Measurements from ENCODE around the gene FAM13A.

Gene FAM13A

DNA sequence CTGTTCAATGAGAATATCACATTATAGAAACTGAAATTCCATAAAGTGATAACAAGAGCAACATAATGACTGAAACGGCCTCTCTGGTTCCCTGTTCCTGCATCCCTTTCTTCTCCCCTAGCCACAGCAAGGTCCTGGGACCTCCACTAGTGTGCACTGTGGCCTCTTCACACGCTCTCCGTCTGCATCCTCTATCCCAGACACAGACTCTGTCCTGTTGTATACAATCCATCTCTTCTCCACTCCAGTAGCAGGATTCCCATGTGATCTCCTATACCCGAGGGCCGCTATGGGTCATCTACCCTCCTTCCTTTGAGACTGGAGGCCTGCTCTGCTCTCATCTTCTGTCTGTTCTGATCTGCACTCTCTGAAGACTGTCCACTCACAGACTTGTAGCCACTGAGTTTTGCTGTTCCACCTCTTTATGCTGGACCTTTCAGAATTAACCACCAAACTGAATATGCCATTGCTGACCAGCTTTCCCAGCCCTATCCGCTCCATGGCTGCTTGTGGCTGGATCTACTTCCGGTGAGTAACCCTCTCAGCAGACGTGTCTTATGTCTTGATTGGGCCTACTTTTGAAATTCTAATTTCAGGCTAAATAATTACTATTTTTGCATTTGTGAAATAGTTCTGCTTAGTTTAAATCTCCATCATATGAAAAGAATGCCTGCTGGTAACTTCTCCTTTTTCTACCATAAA lies 254.2 kb downstream of the FAM13A start:
- no peaks in the 10 kb centered on the region for H3K9me2 ChIP-seq (replicated peaks; ENCODE audit: insufficient read depth, low read length)
- H3K79me2 ChIP-seq (ENCODE audit: low read length): no peaks in the 10 kb centered on the region
- H3K27me3 ChIP-seq (replicated peaks; ENCODE audit: insufficient read depth, low read length): no peaks in the 10 kb centered on the region
- no peak for DNase-seq
- H3K27ac ChIP-seq (ENCODE audit: low read length): no peak overlapping the region
- TF ChIP-seq EZH2 (optimal IDR thresholded peaks at IDR 0.05; ENCODE audit: low read depth, low read length) (no peak), CTCF (IDR thresholded peaks at IDR 0.05; ENCODE audit: low read length) (no peak), EZH2phosphoT487 (IDR thresholded peaks at IDR 0.05; ENCODE audit: low read length) (no peak)
- H3K9me3 ChIP-seq (replicated peaks; ENCODE audit: insufficient read depth, low read length): no peaks in the 10 kb centered on the region
- no peak overlapping the region for H3K9ac ChIP-seq (ENCODE audit: low read length)
- H3K4me3 ChIP-seq (ENCODE audit: low read length): no peak overlapping the region
- no peaks in the 10 kb centered on the region for H4K20me1 ChIP-seq (ENCODE audit: insufficient read depth, low read length)
- H3K4me2 ChIP-seq (ENCODE audit: low read depth, low read length): no peak overlapping the region
- H3K4me1 ChIP-seq (ENCODE audit: low read length): 0 out of 2 replicates have a peak, but pooled peaks cover 5% of the 10 kb centered on the region
- no peaks in the 10 kb centered on the region for H3K36me3 ChIP-seq (replicated peaks; ENCODE audit: insufficient read depth, low read length)
- H3F3A ChIP-seq (ENCODE audit: insufficient read depth, low read length): no peaks in the 10 kb centered on the region
- no peak overlapping the region for H2AFZ ChIP-seq (ENCODE audit: low read length)

DNA sequence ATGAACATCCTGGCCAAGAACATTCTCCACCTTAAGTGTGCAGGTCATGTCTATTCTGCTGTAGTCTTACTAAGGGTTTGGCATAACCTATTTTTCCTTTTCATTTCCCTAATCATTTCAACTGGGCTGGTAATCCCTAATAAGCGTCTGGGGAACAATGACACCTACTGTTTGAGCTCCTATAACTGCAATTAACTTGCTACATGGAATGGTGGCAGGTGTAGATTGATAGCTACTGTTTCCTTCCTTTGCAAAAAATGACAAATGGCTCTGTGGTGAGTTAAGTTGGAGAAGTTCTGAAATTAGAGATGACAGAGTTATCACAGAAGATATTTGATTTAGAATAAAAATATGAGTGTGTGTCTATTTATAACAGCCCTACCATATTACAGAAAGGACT lies 254.8 kb downstream of the FAM13A start:
- Histone ChIP-seq H3K4me3 (ENCODE audit: low read length) (no peak overlapping the region), H2AFZ (ENCODE audit: low read length) (no peak overlapping the region), H3K27ac (ENCODE audit: low read length) (no peak overlapping the region), H3K36me3 (replicated peaks; ENCODE audit: insufficient read depth, low read length) (no peaks in the 10 kb centered on the region), H4K20me1 (ENCODE audit: insufficient read depth, low read length) (no peaks in the 10 kb centered on the region), H3K9me2 (replicated peaks; ENCODE audit: insufficient read depth, low read length) (no peaks in the 10 kb centered on the region), H3K9ac (ENCODE audit: low read length) (no peak overlapping the region), H3K79me2 (ENCODE audit: low read length) (no peaks in the 10 kb centered on the region), H3K9me3 (replicated peaks; ENCODE audit: insufficient read depth, low read length) (no peaks in the 10 kb centered on the region), H3F3A (ENCODE audit: insufficient read depth, low read length) (no peaks in the 10 kb centered on the region), H3K4me2 (ENCODE audit: low read depth, low read length) (no peak overlapping the region), H3K4me1 (ENCODE audit: low read length) (0 out of 2 replicates have a peak, but pooled peaks cover 5% of the 10 kb centered on the region), H3K27me3 (replicated peaks; ENCODE audit: insufficient read depth, low read length) (no peaks in the 10 kb centered on the region)
- no peak for DNase-seq
- TF ChIP-seq EZH2phosphoT487 (IDR thresholded peaks at IDR 0.05; ENCODE audit: low read length): no peak
- TF ChIP-seq CTCF (IDR thresholded peaks at IDR 0.05; ENCODE audit: low read length): peak; percentile 13; the same call in 1 of the 2 replicates

DNA sequence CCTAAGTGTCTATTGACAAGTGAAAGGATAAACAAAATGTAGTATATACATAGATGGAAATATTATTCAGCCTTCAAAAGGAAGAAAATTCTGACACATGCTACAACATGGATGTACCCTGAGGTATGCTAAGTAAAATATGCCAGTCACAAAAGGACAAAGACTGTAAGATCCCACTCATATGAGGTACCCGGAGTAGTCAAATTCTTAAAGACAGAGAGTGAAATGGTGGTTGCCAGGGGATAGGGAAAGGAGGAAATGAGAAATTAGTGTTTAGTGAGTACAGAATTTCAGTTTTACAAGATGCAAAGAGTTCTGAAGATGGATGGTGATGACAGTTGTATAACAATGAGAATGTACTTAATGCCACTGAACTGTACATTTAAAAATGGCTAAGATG lies 257.1 kb downstream of the FAM13A start:
- H2AFZ ChIP-seq (ENCODE audit: low read length): no peak overlapping the region
- H3K9ac ChIP-seq (ENCODE audit: low read length): no peak overlapping the region
- H3K9me2 ChIP-seq (replicated peaks; ENCODE audit: insufficient read depth, low read length): no peaks in the 10 kb centered on the region
- no peaks in the 10 kb centered on the region for H3K27me3 ChIP-seq (replicated peaks; ENCODE audit: insufficient read depth, low read length)
- no peaks in the 10 kb centered on the region for H3K36me3 ChIP-seq (replicated peaks; ENCODE audit: insufficient read depth, low read length)
- TF ChIP-seq EZH2phosphoT487 (IDR thresholded peaks at IDR 0.05; ENCODE audit: low read length): no peak
- TF ChIP-seq CTCF (IDR thresholded peaks at IDR 0.05; ENCODE audit: low read length): no peak
- TF ChIP-seq EZH2 (optimal IDR thresholded peaks at IDR 0.05; ENCODE audit: low read depth, low read length): no peak
- H3K4me2 ChIP-seq (ENCODE audit: low read depth, low read length): no peak overlapping the region
- H3K4me3 ChIP-seq (ENCODE audit: low read length): no peak overlapping the region
- H3K27ac ChIP-seq (ENCODE audit: low read length): no peak overlapping the region
- H3F3A ChIP-seq (ENCODE audit: insufficient read depth, low read length): no peaks in the 10 kb centered on the region
- H3K4me1 ChIP-seq (ENCODE audit: low read length): 0 out of 2 replicates have a peak, but pooled peaks cover 5% of the 10 kb centered on the region
- H4K20me1 ChIP-seq (ENCODE audit: insufficient read depth, low read length): no peaks in the 10 kb centered on the region
- no peaks in the 10 kb centered on the region for H3K9me3 ChIP-seq (replicated peaks; ENCODE audit: insufficient read depth, low read length)
- no peak for DNase-seq
- no peaks in the 10 kb centered on the region for H3K79me2 ChIP-seq (ENCODE audit: low read length)

Measured in MM.1S (cell line).